Measurements from ENCODE around the gene MEGF11. TPM values are rescaled to one million over a fixed set of nuclear protein-coding genes. Genes with fewer than 3 reads are reported as not detected.

The MEGF11 gene
- total RNA-seq, 1 donor from 2014 or later: not detected

- no peak overlapping the region for H3K27ac Mint-ChIP-seq (ENCODE audit: unreplicated experiment)
- TF ChIP-seq CTCF (IDR thresholded peaks at IDR 0.05): no peak
- H3K36me3 Mint-ChIP-seq (ENCODE audit: low read depth): no peaks in the 10 kb centered on the region
- H3K27me3 Mint-ChIP-seq (ENCODE audit: low read depth): peaks cover 50% of the 10 kb centered on the region
- DNase-seq (ENCODE audit: low spot score): no peak
- H3K4me1 Mint-ChIP-seq (ENCODE audit: low read depth): no peaks in the 10 kb centered on the region
- no peak overlapping the region for H3K4me3 Mint-ChIP-seq (ENCODE audit: unreplicated experiment)
- H3K9me3 Mint-ChIP-seq (ENCODE audit: low read depth): no peaks in the 10 kb centered on the region
Observed at GRCh38 chr15:65956307-65956706, 297.2 kb downstream of the MEGF11 start.

GRCh38 chr15:65954289-65954741 is 299.2 kb downstream of the MEGF11 start:
- H3K27ac Mint-ChIP-seq (ENCODE audit: unreplicated experiment): no peak overlapping the region
- TF ChIP-seq CTCF (IDR thresholded peaks at IDR 0.05): no peak
- no peak for DNase-seq (ENCODE audit: low spot score)

GRCh38 chr15:65953622-65954021 is 299.9 kb downstream of the MEGF11 start:
- no peak for DNase-seq (ENCODE audit: low spot score)
- Mint-ChIP-seq H3K9me3 (ENCODE audit: low read depth) (no peaks in the 10 kb centered on the region), H3K4me3 (ENCODE audit: unreplicated experiment) (no peak overlapping the region), H3K27me3 (ENCODE audit: low read depth) (peaks cover 48% of the 10 kb centered on the region), H3K36me3 (ENCODE audit: low read depth) (no peaks in the 10 kb centered on the region), H3K27ac (ENCODE audit: unreplicated experiment) (no peak overlapping the region), H3K4me1 (ENCODE audit: low read depth) (no peaks in the 10 kb centered on the region)
- no peak for TF ChIP-seq CTCF (IDR thresholded peaks at IDR 0.05)

More at GRCh38 chr15:65954289-65954741, 299.2 kb downstream of the MEGF11 start:
- Mint-ChIP-seq H3K4me3 (ENCODE audit: unreplicated experiment) (no peak overlapping the region), H3K27me3 (ENCODE audit: low read depth) (peaks cover 48% of the 10 kb centered on the region), H3K4me1 (ENCODE audit: low read depth) (no peaks in the 10 kb centered on the region), H3K9me3 (ENCODE audit: low read depth) (no peaks in the 10 kb centered on the region), H3K36me3 (ENCODE audit: low read depth) (no peaks in the 10 kb centered on the region)

GRCh38 chr15:65952391-65953053 is 301.0 kb downstream of the MEGF11 start:
- H3K27me3 Mint-ChIP-seq (ENCODE audit: low read depth): peaks cover 45% of the 10 kb centered on the region
- H3K4me1 Mint-ChIP-seq (ENCODE audit: low read depth): no peaks in the 10 kb centered on the region
- H3K27ac Mint-ChIP-seq (ENCODE audit: unreplicated experiment): no peak overlapping the region
- H3K4me3 Mint-ChIP-seq (ENCODE audit: unreplicated experiment): no peak overlapping the region
- DNase-seq (ENCODE audit: low spot score): no peak
- TF ChIP-seq CTCF (IDR thresholded peaks at IDR 0.05): no peak
- H3K9me3 Mint-ChIP-seq (ENCODE audit: low read depth): no peaks in the 10 kb centered on the region
- no peaks in the 10 kb centered on the region for H3K36me3 Mint-ChIP-seq (ENCODE audit: low read depth)

GRCh38 chr15:65951007-65951406 is 302.5 kb downstream of the MEGF11 start:
- DNase-seq (ENCODE audit: low spot score): no peak
- no peak overlapping the region for H3K4me3 Mint-ChIP-seq (ENCODE audit: unreplicated experiment)
- peaks cover 40% of the 10 kb centered on the region for H3K27me3 Mint-ChIP-seq (ENCODE audit: low read depth)
- no peak for TF ChIP-seq CTCF (IDR thresholded peaks at IDR 0.05)
- no peak overlapping the region for H3K27ac Mint-ChIP-seq (ENCODE audit: unreplicated experiment)
- no peaks in the 10 kb centered on the region for H3K36me3 Mint-ChIP-seq (ENCODE audit: low read depth)
- no peaks in the 10 kb centered on the region for H3K9me3 Mint-ChIP-seq (ENCODE audit: low read depth)
- H3K4me1 Mint-ChIP-seq (ENCODE audit: low read depth): no peaks in the 10 kb centered on the region
